Smooth muscle cell of the umbilical artery (primary cell): ENCODE results near the gene ZNF670. TPM values are rescaled to one million over a fixed set of nuclear protein-coding genes. Genes with fewer than 3 reads are reported as not detected.

Experiments
- total RNA-seq: library from RNA; depleted of rRNA; stranded (reverse); fragments of >200 nt; gene quantifications from 2 replicates; pipeline ENCODE4 v1.2.3, GENCODE V29; 2014

Gene ZNF670
- 1.8 and 2.2 TPM in 2 replicates for total RNA-seq

GRCh38 chr1:247078258-247079140, at the start of gene ZNF670:
Gene ZNF670 (minus strand): TSS chr1:247078811. CDS start chr1:247078596, 215 bp downstream.

DNA sequence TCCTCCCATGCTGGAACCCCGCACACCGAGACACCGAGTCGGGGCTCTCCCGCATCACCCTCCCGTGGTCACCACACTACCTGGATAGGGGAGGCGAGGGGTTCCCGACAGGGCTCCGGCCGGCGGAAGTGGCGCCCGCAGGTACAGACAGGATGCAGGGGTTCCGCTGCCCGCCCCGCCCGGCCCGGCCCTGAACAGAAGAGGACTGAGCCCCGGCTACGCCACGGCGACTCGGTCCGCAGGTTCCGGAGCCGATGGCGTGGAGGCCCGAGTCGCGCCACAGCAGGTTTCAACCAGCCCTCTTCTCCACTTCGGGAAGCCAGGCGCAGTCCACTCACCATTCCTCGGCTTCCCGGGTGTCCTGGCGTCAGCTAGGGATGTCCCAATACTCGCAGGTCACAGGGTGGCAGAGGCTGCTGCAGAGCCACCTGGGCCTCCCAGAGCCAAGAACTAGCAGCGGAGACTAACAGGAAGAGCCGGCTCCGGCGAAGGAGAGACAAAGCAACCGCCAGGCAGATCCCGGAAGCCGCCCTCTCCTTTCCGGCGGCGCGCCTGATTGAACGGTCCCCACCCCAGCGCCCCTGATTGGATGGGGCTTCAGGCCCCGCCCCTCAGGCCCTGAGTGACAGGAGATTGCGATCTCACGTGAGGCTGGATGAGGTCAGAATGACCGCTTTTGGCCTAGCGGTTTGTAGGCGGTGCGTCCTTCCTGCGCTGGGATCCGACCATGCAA, 25.4 kb upstream of the ZNF670 start, which contains the start of gene ZNF669:
Gene ZNF669 (minus strand): TSS at position 498 of the 733 bp plus-strand sequence. CDS start 157 bp downstream, at position 341.

Other genes starting within 250 kb of the ZNF670 start
- 27.9 and 48.6 TPM in 2 replicates for gene AHCTF1, start 146.9 kb downstream of the ZNF670 start, total RNA-seq
- 0.59 and 1.7 TPM in 2 replicates for gene ZNF695, start 70.8 kb downstream of the ZNF670 start, total RNA-seq
- gene ZNF669, start 25.5 kb upstream of the ZNF670 start, total RNA-seq, result 6.0 and 12.8 TPM in 2 replicates
- gene ZNF124, start 93.2 kb upstream of the ZNF670 start, total RNA-seq, result 48.6 and 91.5 TPM in 2 replicates
- gene VN1R5, start 177.3 kb upstream of the ZNF670 start, total RNA-seq, result not detected in 2 replicates